Erythroblast (primary cell): ENCODE results near the gene CDH11.

Experiments used
- GATA1 ChIP-seq: IDR thresholded peaks from 2 replicates; pipeline ENCODE4 v1.6.1; 2011; ENCODE audit warnings: low read depth, mild to moderate bottlenecking, control low read depth, low read length, moderate library complexity
- POLR2A ChIP-seq: IDR thresholded peaks from 2 replicates; pipeline ENCODE4 v1.6.1; 2011; ENCODE audit warnings: mild to moderate bottlenecking, low read length

DNA sequence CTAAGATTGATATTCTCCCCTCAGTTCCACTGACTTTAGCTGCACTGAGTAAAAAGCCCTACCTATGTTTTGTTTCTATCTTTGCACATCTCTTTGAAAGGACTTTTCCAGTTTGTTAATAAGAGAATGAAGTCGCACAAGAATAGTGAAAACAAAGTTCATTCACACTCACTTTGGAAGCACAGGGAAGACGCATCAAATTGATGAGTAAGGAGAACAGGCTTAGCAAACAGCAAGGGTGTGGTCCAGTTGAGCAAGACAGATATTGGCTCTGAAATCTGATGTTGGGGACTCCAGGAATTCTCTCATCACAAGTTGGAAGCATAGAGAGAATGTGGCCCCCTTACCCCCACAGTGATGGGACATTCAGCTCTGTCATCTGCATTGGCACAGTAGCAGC, 221.3 kb downstream of the CDH11 start:
- TF ChIP-seq POLR2A (no peak), GATA1 (no peak)
